ENCODE measurements around the gene CALD1.

- no peak for TF ChIP-seq CTCF (IDR thresholded peaks at IDR 0.05)
- no peak for TF ChIP-seq POLR2AphosphoS5 (IDR thresholded peaks at IDR 0.05)
Measured at GRCh38 chr7:134905375-134905774, 125.9 kb downstream of the CALD1 start.

All from upper lobe of left lung (tissue), 4 donors.